CD8-positive, alpha-beta memory T cell (primary cell): ENCODE data around the gene LRP5. TPM values are rescaled to one million over a fixed set of nuclear protein-coding genes. Genes with fewer than 3 reads are reported as not detected.

Experiments
- CTCF ChIA-PET: fragments of 350-600 bp; sonication (Branson Sonifier 250); formaldehyde crosslinking; loops from one replicate; lab custom pipeline; 2021; ENCODE audit warnings: antibody characterized with exemption; lab: Charles Lee
- POLR2A ChIA-PET: fragments of 350-600 bp; sonication (Branson Sonifier 250); formaldehyde crosslinking; loops from one replicate; lab custom pipeline; 2021; ENCODE audit warnings: antibody characterized with exemption; lab: Charles Lee
- DNase-seq, 5 donors: peaks; one replicate each; pipeline versions ENCODE4 v3.0.0 to v3.0.0-alpha.2; 2020 to 2022; ENCODE audit warnings: mixed read lengths in 1 of 5
- H3K27ac ChIP-seq: one replicate; pipeline ENCODE4 v1.7.0; 2013; ENCODE audit warnings: low read depth, mild to moderate bottlenecking, low read length, moderate library complexity
- H3K27me3 ChIP-seq: 2 replicates; pipeline ENCODE4 v1.7.0; 2013; ENCODE audit warnings: low read length, mild to moderate bottlenecking; ENCODE audit not compliant: insufficient read depth, poor library complexity, severe bottlenecking
- H3K36me3 ChIP-seq: 2 replicates; pipeline ENCODE4 v1.7.0; 2013; ENCODE audit warnings: mild to moderate bottlenecking, low read length, moderate library complexity; ENCODE audit not compliant: insufficient read depth
- H3K4me1 ChIP-seq: 2 replicates; pipeline ENCODE4 v1.7.0; 2013; ENCODE audit warnings: mild to moderate bottlenecking, low read length, moderate library complexity; ENCODE audit not compliant: insufficient read depth
- H3K4me3 ChIP-seq: 2 replicates; pipeline ENCODE4 v1.7.0; 2013; ENCODE audit warnings: mild to moderate bottlenecking, low read length
- H3K9me3 ChIP-seq: 2 replicates; pipeline ENCODE4 v1.7.0; 2013; ENCODE audit warnings: mild to moderate bottlenecking, low read length
- H3K27ac Mint-ChIP-seq, 8 donors: one replicate each; pipeline ENCODE4 v1.8.0; 2020 to 2021; ENCODE audit warnings: mixed read lengths in 8 of 8, mild to moderate bottlenecking in 6 of 8, inconsistent platforms in 3 of 8, moderate library complexity in 3 of 8
- H3K27me3 Mint-ChIP-seq, 2 donors: one replicate each; pipeline ENCODE4 v1.8.0; 2020 to 2021; ENCODE audit warnings: mixed read lengths in 2 of 2, mild to moderate bottlenecking in 1 of 2, moderate library complexity in 1 of 2
- H3K36me3 Mint-ChIP-seq, 3 donors: one replicate each; pipeline ENCODE4 v1.8.0; 2020 to 2021; ENCODE audit warnings: mixed read lengths in 3 of 3, inconsistent platforms in 1 of 3, mild to moderate bottlenecking in 1 of 3
- H3K4me1 Mint-ChIP-seq, 3 donors: one replicate each; pipeline ENCODE4 v1.8.0; 2020 to 2021; ENCODE audit warnings: mixed read lengths in 3 of 3, inconsistent platforms in 1 of 3, mild to moderate bottlenecking in 1 of 3
- H3K4me3 Mint-ChIP-seq, 7 donors: one replicate each; pipeline ENCODE4 v1.8.0; 2020 to 2021; ENCODE audit warnings: mixed read lengths in 7 of 7, mild to moderate bottlenecking in 6 of 7, moderate library complexity in 4 of 7, inconsistent platforms in 2 of 7
- H3K9me3 Mint-ChIP-seq, 5 donors: one replicate each; pipeline ENCODE4 v1.8.0; 2020 to 2022; ENCODE audit warnings: mixed read lengths in 5 of 5, mild to moderate bottlenecking in 3 of 5, moderate library complexity in 2 of 5, inconsistent platforms in 1 of 5
- polyA plus RNA-seq: library from polyadenylated mRNA; unstranded; fragments of 300-500 nt; fragmentation: Illumina TruSeq; gene quantifications from one replicate; pipeline ENCODE4 v1.2.3, GENCODE V29; 2021
- total RNA-seq, 2 experiments: library from RNA; stranded (reverse); gene quantifications; one replicate each; pipeline ENCODE4 v1.2.3, GENCODE V29; 2021

Gene LRP5
- total and polyA plus RNA-seq, 3 experiments from 2014 or later = 0.68 to 9.9 (median 7.5) TPM

DNA sequence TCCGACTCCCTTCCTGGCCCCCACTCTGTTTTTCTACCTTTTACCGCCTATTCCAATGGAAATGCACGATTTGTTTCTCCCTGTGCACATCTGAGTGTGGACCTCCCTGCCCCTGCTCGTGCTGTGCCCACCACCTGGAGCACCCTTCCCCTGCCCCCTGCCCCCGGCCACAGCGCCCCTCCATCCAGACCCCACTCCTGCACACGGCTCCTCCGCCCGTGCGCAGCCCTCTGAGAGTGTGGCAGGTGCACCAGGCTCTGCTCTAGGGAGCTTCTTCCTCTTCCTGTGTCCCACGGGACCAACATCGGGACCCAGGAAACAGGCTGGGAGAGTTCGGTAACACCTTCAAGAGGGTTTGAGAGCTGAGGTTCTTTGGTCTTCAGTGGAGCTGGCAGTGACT lies 62.9 kb downstream of the LRP5 start:
- H3K4me1 Mint-ChIP-seq = peaks cover 4 to 5% (median 4%) of the 10 kb centered on the region in 3 donors
- POLR2A ChIA-PET = no interaction called here
- no peaks in the 10 kb centered on the region for H3K9me3 Mint-ChIP-seq
- H3K36me3 Mint-ChIP-seq = no peaks in the 10 kb centered on the region
- no peaks in the 10 kb centered on the region for H3K9me3 ChIP-seq
- no peak overlapping the region for H3K27ac ChIP-seq
- H3K27me3 Mint-ChIP-seq = peaks cover 5 to 7% of the 10 kb centered on the region in 2 donors
- H3K36me3 ChIP-seq = no peaks in the 10 kb centered on the region
- DNase-seq = no peak
- CTCF ChIA-PET = no interaction called here
- no peaks in the 10 kb centered on the region for H3K27me3 ChIP-seq
- H3K27ac Mint-ChIP-seq = no peak overlapping the region
- H3K4me3 Mint-ChIP-seq = no peak overlapping the region
- H3K4me1 ChIP-seq = no peaks in the 10 kb centered on the region
- H3K4me3 ChIP-seq = no peak overlapping the region

DNA sequence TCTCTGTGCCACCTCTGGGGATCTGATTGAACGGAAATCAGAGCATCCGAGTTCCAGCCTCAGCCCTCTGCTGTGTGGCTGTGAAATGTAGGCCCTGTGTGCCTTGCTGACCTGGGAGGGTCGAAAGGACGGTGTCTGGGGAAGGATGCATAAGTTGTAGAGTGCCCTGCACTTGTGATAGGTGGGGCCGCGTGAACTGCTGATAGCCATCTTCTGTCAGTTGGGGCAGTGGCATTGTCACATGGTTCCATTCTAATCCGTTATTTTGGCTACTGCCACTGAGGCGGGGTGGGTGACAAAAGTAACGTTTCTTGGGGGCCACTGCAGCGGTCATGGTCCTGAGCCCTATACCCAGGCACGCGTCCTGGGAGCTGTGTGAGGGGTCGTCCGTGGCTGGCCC lies 63.4 kb downstream of the LRP5 start:
- Mint-ChIP-seq H3K4me1 (peaks cover 8 to 9% (median 8%) of the 10 kb centered on the region in 3 donors), H3K4me3 (no peak overlapping the region)

GRCh38 chr11:68377389-68377795 lies 65.0 kb downstream of the LRP5 start:
- POLR2A ChIA-PET = no interaction called here
- Mint-ChIP-seq H3K27ac (no peak overlapping the region), H3K4me1 (peaks cover 9 to 13% (median 11%) of the 10 kb centered on the region in 3 donors), H3K36me3 (no peaks in the 10 kb centered on the region), H3K4me3 (no peak overlapping the region), H3K9me3 (no peaks in the 10 kb centered on the region), H3K27me3 (peaks cover 6 to 16% of the 10 kb centered on the region in 2 donors)
- Histone ChIP-seq H3K27me3 (no peaks in the 10 kb centered on the region), H3K36me3 (no peaks in the 10 kb centered on the region), H3K9me3 (no peaks in the 10 kb centered on the region), H3K27ac (no peak overlapping the region), H3K4me3 (no peak overlapping the region), H3K4me1 (no peaks in the 10 kb centered on the region)
- CTCF ChIA-PET = no interaction called here
- no peak for DNase-seq

More for the DNA sequence above, 63.4 kb downstream of the LRP5 start:
- POLR2A ChIA-PET = no interaction called here
- Mint-ChIP-seq H3K27ac (no peak overlapping the region), H3K36me3 (no peaks in the 10 kb centered on the region), H3K27me3 (peaks cover 5 to 12% of the 10 kb centered on the region in 2 donors), H3K9me3 (no peaks in the 10 kb centered on the region)
- Histone ChIP-seq H3K4me3 (no peak overlapping the region), H3K9me3 (no peaks in the 10 kb centered on the region), H3K4me1 (no peaks in the 10 kb centered on the region), H3K27ac (no peak overlapping the region), H3K36me3 (no peaks in the 10 kb centered on the region), H3K27me3 (no peaks in the 10 kb centered on the region)
- no peak for DNase-seq
- CTCF ChIA-PET = no interaction called here

GRCh38 chr11:68379206-68379605 lies 66.8 kb downstream of the LRP5 start:
- Histone ChIP-seq H3K27ac (no peak overlapping the region), H3K9me3 (no peaks in the 10 kb centered on the region), H3K27me3 (no peaks in the 10 kb centered on the region), H3K4me3 (no peak overlapping the region), H3K4me1 (no peaks in the 10 kb centered on the region), H3K36me3 (no peaks in the 10 kb centered on the region)
- ChIA-PET CTCF (no interaction called here), POLR2A (no interaction called here)
- peaks cover 8 to 16% of the 10 kb centered on the region in 2 donors for H3K27me3 Mint-ChIP-seq
- no peaks in the 10 kb centered on the region for H3K36me3 Mint-ChIP-seq
- peaks cover 9 to 13% (median 11%) of the 10 kb centered on the region in 3 donors for H3K4me1 Mint-ChIP-seq
- DNase-seq = no peak
- no peaks in the 10 kb centered on the region for H3K9me3 Mint-ChIP-seq
- H3K4me3 Mint-ChIP-seq = no peak overlapping the region
- H3K27ac Mint-ChIP-seq = no peak overlapping the region

GRCh38 chr11:68380786-68381622 lies 68.6 kb downstream of the LRP5 start:
- Histone ChIP-seq H3K27ac (no peak overlapping the region), H3K9me3 (no peaks in the 10 kb centered on the region), H3K4me3 (no peak overlapping the region), H3K27me3 (no peaks in the 10 kb centered on the region), H3K4me1 (no peaks in the 10 kb centered on the region), H3K36me3 (no peaks in the 10 kb centered on the region)
- Mint-ChIP-seq H3K27me3 (peaks cover 8 to 16% of the 10 kb centered on the region in 2 donors), H3K4me3 (no peak overlapping the region), H3K27ac (no peak overlapping the region), H3K36me3 (no peaks in the 10 kb centered on the region), H3K4me1 (peaks cover 9 to 13% (median 11%) of the 10 kb centered on the region in 3 donors), H3K9me3 (no peaks in the 10 kb centered on the region)
- DNase-seq = no peak
- ChIA-PET POLR2A (no interaction called here), CTCF (no interaction called here)

GRCh38 chr11:68381716-68382115 lies 69.3 kb downstream of the LRP5 start:
- H3K4me3 ChIP-seq = no peak overlapping the region
- peaks cover 8 to 16% of the 10 kb centered on the region in 2 donors for H3K27me3 Mint-ChIP-seq
- peaks cover 9 to 13% (median 11%) of the 10 kb centered on the region in 3 donors for H3K4me1 Mint-ChIP-seq
- H3K36me3 ChIP-seq = no peaks in the 10 kb centered on the region
- ChIA-PET CTCF (interaction anchor here (2.0 kb wide), 1 partner anchor 124 kb away, joined by 7 read pairs; no protein-coding TSS in a partner anchor), POLR2A (no interaction called here)
- no peaks in the 10 kb centered on the region for H3K9me3 Mint-ChIP-seq
- no peaks in the 10 kb centered on the region for H3K36me3 Mint-ChIP-seq
- no peaks in the 10 kb centered on the region for H3K9me3 ChIP-seq
- H3K4me1 ChIP-seq = no peaks in the 10 kb centered on the region
- no peak overlapping the region for H3K4me3 Mint-ChIP-seq
- no peak overlapping the region for H3K27ac Mint-ChIP-seq
- no peak for DNase-seq
- no peaks in the 10 kb centered on the region for H3K27me3 ChIP-seq
- no peak overlapping the region for H3K27ac ChIP-seq

GRCh38 chr11:68382358-68382998 lies 70.1 kb downstream of the LRP5 start:
- ChIA-PET CTCF (interaction anchor here (1.7 to 2.0 kb wide), 2 partner anchors 8 to 125 kb away, joined by 5 to 7 read pairs; no protein-coding TSS in a partner anchor), POLR2A (no interaction called here)
- H3K27me3 ChIP-seq = no peaks in the 10 kb centered on the region
- Mint-ChIP-seq H3K4me1 (peaks cover 9 to 13% (median 11%) of the 10 kb centered on the region in 3 donors), H3K27ac (no peak overlapping the region), H3K9me3 (no peaks in the 10 kb centered on the region), H3K27me3 (peaks cover 8 to 16% of the 10 kb centered on the region in 2 donors), H3K36me3 (no peaks in the 10 kb centered on the region), H3K4me3 (no peak overlapping the region)
- DNase-seq = no peak
- no peak overlapping the region for H3K4me3 ChIP-seq
- H3K36me3 ChIP-seq = no peaks in the 10 kb centered on the region
- no peaks in the 10 kb centered on the region for H3K4me1 ChIP-seq
- no peaks in the 10 kb centered on the region for H3K9me3 ChIP-seq
- no peak overlapping the region for H3K27ac ChIP-seq

DNA sequence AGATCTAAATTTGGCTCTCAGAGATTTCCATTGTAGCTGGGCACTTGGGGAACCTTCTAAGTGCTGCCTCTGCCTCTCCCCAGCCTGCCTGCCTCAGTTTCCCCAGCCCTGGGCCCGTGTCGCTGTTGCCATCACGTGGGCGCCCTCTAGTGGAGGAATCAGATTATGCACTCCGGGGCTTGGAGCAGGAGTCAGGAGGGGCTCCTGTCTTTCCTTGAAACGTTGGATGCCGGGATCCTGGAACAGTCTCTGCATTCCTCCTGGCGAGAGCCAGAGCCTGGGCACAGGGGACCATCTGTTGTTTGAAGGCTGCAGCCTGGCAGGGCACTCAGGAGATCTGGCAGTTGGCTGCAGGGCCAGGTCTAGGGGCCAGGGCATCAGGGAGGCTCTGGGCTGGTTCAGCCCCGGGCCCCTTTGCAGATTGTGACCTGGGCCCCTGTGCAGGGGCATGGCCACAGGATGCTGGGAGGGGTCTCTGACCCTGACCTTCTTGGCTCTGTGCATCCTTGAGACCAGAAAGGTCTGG lies 71.6 kb downstream of the LRP5 start:
- ChIA-PET CTCF (interaction anchor here (1.0 to 1.7 kb wide), 2 partner anchors 10 to 13 kb away, joined by 3 to 5 read pairs; no protein-coding TSS in a partner anchor), POLR2A (no interaction called here)
- DNase-seq = peak; percentile 14 to 69 (median 48)
- no peak overlapping the region for H3K27ac Mint-ChIP-seq
- no peak overlapping the region for H3K4me3 ChIP-seq
- no peaks in the 10 kb centered on the region for H3K4me1 ChIP-seq
- no peaks in the 10 kb centered on the region for H3K36me3 ChIP-seq
- peaks cover 8 to 16% of the 10 kb centered on the region in 2 donors for H3K27me3 Mint-ChIP-seq
- no peak overlapping the region for H3K27ac ChIP-seq
- no peaks in the 10 kb centered on the region for H3K9me3 ChIP-seq
- no peaks in the 10 kb centered on the region for H3K9me3 Mint-ChIP-seq
- no peaks in the 10 kb centered on the region for H3K27me3 ChIP-seq
- no peak overlapping the region for H3K4me3 Mint-ChIP-seq
- H3K36me3 Mint-ChIP-seq = no peaks in the 10 kb centered on the region
- H3K4me1 Mint-ChIP-seq = peaks cover 9 to 13% (median 11%) of the 10 kb centered on the region in 3 donors
